Loucy (cell line): Measurements from ENCODE around the gene SLC18A3.

Source experiments
- H2AFZ ChIP-seq: fragments of 200-600 bp; sonication (generic); 2 replicates; pipeline ENCODE4 v1.6.0; 2016; ENCODE audit warnings: antibody characterized with exemption, mild to moderate bottlenecking, low read length, moderate library complexity
- H3F3A ChIP-seq: fragments of 200-600 bp; 2 replicates; pipeline ENCODE4 v1.6.0; 2016; ENCODE audit warnings: antibody characterized with exemption, low read depth, mild to moderate bottlenecking
- H3K27me3 ChIP-seq: fragments of 200-600 bp; sonication (generic); 2 replicates; pipeline ENCODE4 v1.6.1; 2014; ENCODE audit warnings: low read length, mild to moderate bottlenecking; ENCODE audit not compliant: insufficient read depth, poor library complexity, severe bottlenecking
- H3K36me3 ChIP-seq: fragments of 200-600 bp; sonication (generic); 2 replicates; pipeline ENCODE4 v1.6.1; 2016; ENCODE audit warnings: low read length; ENCODE audit not compliant: insufficient read depth
- H3K4me1 ChIP-seq: fragments of 200-600 bp; sonication (generic); 2 replicates; pipeline ENCODE4 v1.5.1; 2014; ENCODE audit warnings: low read length, mild to moderate bottlenecking; ENCODE audit not compliant: insufficient read depth, poor library complexity, severe bottlenecking
- H3K4me2 ChIP-seq: fragments of 200-600 bp; sonication (generic); 2 replicates; pipeline ENCODE4 v1.6.0; 2014; ENCODE audit warnings: antibody characterized with exemption, low read length, low read depth, mild to moderate bottlenecking; ENCODE audit not compliant: poor library complexity, severe bottlenecking
- H3K4me3 ChIP-seq: fragments of 200-600 bp; sonication (generic); 2 replicates; pipeline ENCODE4 v1.5.1; 2014; ENCODE audit warnings: low read length, mild to moderate bottlenecking, mixed read lengths; ENCODE audit not compliant: poor library complexity, severe bottlenecking
- H3K79me2 ChIP-seq: fragments of 200-600 bp; sonication (generic); 2 replicates; pipeline ENCODE4 v1.6.1; 2014; ENCODE audit warnings: low read length; ENCODE audit not compliant: insufficient read depth
- H3K9ac ChIP-seq: fragments of 200-600 bp; sonication (generic); 2 replicates; pipeline ENCODE4 v1.6.0; 2014; ENCODE audit warnings: mild to moderate bottlenecking, low read depth, low read length, moderate library complexity; ENCODE audit not compliant: poor library complexity, severe bottlenecking
- H3K9me2 ChIP-seq: fragments of 200-600 bp; sonication (generic); replicated peaks from 2 replicates; pipeline ENCODE4 v1.6.1; 2016; ENCODE audit warnings: low read depth, low read length, mixed read lengths
- H3K9me3 ChIP-seq: fragments of 200-600 bp; sonication (generic); 2 replicates; pipeline ENCODE4 v1.6.1; 2014; ENCODE audit warnings: mild to moderate bottlenecking, antibody characterized with exemption, low read length, low read depth; ENCODE audit not compliant: insufficient read depth
- H4K20me1 ChIP-seq: fragments of 200-600 bp; sonication (generic); 2 replicates; pipeline ENCODE4 v1.6.0; 2014; ENCODE audit warnings: antibody characterized with exemption, low read length, mild to moderate bottlenecking; ENCODE audit not compliant: insufficient read depth, poor library complexity, severe bottlenecking
- CTCF ChIP-seq: fragments of 200-600 bp; sonication (generic); conservative IDR thresholded peaks from 2 replicates; pipeline ENCODE4 v1.5.1; 2014; ENCODE audit warnings: mild to moderate bottlenecking, antibody characterized with exemption, low read length
- EZH2phosphoT487 ChIP-seq: fragments of 200-600 bp; IDR thresholded peaks from 2 replicates; pipeline ENCODE4 v1.6.1; 2018; ENCODE audit warnings: antibody characterized with exemption, mild to moderate bottlenecking, moderate library complexity, borderline replicate concordance

Gene SLC18A3

DNA sequence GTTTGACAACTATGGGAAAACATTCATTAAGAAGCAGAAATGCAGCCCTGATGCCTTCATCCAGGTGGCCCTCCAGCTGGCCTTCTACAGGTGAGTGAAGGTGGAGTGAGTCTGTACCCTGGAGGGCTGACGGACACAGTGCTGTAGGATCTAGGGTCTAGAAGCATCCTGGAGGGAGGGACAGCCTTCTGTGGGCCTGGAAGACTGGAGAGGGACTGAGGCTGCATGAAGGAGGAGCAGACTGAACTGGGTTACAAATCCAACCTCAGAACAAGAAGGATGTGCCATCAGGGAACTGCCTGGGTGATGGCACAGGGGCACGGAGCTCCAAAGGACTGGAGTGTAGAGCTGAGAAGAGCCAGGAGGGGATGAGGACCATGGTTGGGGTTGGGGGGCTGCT is 41.8 kb downstream of the SLC18A3 start:
- Histone ChIP-seq H4K20me1 (no peaks in the 10 kb centered on the region), H3K4me3 (no peak overlapping the region), H3K36me3 (no peaks in the 10 kb centered on the region), H2AFZ (no peak overlapping the region), H3K9me2 (no peaks in the 10 kb centered on the region), H3K27me3 (no peaks in the 10 kb centered on the region), H3F3A (no peaks in the 10 kb centered on the region), H3K4me1 (no peaks in the 10 kb centered on the region), H3K9me3 (no peaks in the 10 kb centered on the region), H3K4me2 (no peak overlapping the region), H3K79me2 (no peaks in the 10 kb centered on the region), H3K9ac (no peak overlapping the region)
- TF ChIP-seq EZH2phosphoT487: no peak
- no peak for TF ChIP-seq CTCF

DNA sequence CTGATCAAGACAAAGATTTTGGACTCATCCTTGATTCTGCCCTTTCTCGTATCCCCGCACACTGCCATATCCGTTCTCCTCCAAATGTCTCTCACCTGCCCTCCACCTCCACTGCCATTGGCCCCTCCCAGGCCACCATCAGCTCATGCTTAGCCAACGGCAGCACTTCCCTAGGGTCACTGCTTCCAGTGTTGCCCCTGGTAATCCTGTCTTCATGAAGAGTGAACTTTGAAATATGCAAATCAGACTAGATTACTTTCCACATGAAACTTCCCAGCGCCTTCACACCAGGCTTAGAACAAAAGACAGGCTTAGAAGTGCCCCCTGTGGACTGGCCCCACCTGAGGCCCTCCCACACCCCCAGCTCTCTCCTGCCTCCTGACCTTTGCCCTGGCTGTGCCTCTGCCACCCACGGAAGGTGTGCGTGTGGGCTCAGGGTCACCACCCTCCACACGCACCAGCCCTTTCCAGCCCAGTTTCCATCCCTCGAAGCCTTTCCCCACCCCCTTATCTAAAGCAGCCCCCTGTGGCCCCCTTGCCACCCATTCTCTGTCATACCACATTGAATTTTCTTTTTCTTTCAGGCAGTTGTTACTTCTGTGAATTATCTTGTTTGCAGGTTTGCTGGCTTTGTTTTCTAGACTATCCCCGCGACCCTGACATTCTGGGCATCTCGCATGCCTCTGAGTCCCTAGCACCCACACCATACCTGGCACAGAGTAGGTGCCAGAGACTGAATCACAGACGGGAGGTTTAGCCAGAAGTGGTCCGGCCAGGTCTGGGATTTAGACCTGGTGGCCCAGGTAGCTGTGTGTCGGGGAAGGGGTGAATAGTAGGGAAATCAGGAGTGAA is 42.5 kb downstream of the SLC18A3 start:
- Histone ChIP-seq H3K36me3 (no peaks in the 10 kb centered on the region), H3K79me2 (no peaks in the 10 kb centered on the region), H3K4me1 (no peaks in the 10 kb centered on the region), H3K9me3 (no peaks in the 10 kb centered on the region), H3K4me2 (no peak overlapping the region), H3K9me2 (no peaks in the 10 kb centered on the region), H3F3A (no peaks in the 10 kb centered on the region), H3K27me3 (no peaks in the 10 kb centered on the region), H2AFZ (no peak overlapping the region), H3K9ac (no peak overlapping the region), H3K4me3 (no peak overlapping the region), H4K20me1 (no peaks in the 10 kb centered on the region)
- no peak for TF ChIP-seq CTCF
- TF ChIP-seq EZH2phosphoT487: no peak

DNA sequence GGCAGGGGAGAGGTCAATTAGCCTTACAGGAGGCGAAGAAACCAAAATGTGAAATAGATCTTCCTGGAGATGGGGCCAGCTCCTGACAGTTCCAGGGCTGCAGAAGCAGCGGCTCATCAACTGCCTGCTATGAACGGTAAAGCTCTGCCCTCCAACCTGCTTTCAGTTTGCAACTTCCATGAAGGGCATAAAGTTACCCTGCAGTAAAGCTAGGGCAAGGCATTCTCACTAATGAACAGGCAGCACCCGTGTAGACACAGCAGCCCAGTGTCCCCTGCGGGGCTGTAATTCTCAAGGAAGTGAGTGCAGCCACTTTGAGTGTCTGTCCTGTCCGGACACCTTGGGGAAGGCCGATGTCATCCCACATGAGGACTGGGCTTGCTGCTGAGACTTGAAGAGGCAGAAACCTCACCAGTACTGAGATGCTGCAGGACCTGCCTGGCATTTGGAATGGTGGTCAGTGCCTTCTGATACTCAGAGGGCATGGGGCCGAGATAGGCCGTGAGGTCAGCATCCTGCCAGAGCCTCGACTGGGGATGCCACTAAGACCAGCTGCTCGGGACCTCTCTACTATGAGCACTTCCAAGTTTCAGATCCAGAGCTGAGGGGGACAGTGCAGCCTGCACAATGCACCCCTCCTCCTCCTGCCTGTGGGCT is 43.3 kb downstream of the SLC18A3 start:
- no peaks in the 10 kb centered on the region for H3K9me2 ChIP-seq
- H3K4me1 ChIP-seq: no peaks in the 10 kb centered on the region
- no peak overlapping the region for H2AFZ ChIP-seq
- no peak overlapping the region for H3K4me2 ChIP-seq
- H3K79me2 ChIP-seq: no peaks in the 10 kb centered on the region
- no peaks in the 10 kb centered on the region for H3F3A ChIP-seq
- no peaks in the 10 kb centered on the region for H3K9me3 ChIP-seq
- no peak overlapping the region for H3K9ac ChIP-seq
- H3K27me3 ChIP-seq: no peaks in the 10 kb centered on the region
- no peaks in the 10 kb centered on the region for H4K20me1 ChIP-seq
- no peaks in the 10 kb centered on the region for H3K36me3 ChIP-seq
- no peak for TF ChIP-seq EZH2phosphoT487
- no peak for TF ChIP-seq CTCF
- H3K4me3 ChIP-seq: no peak overlapping the region
